Activated CD4-positive, alpha-beta T cell treated with anti-CD3 and anti-CD28 coated beads, Interleukin-2, amount 50 U/mL, for 1 hour (primary cell): ENCODE results near the gene C15orf39.
"Not testable (repeated sequence)": the region's sequence is repeated elsewhere in the genome, so short reads cannot be mapped to it uniquely, and the experiment has no call there.

Source experiments
- DNase-seq: peaks from one replicate; pipeline ENCODE4 v3.0.0-alpha.2; 2020

Gene C15orf39

DNA sequence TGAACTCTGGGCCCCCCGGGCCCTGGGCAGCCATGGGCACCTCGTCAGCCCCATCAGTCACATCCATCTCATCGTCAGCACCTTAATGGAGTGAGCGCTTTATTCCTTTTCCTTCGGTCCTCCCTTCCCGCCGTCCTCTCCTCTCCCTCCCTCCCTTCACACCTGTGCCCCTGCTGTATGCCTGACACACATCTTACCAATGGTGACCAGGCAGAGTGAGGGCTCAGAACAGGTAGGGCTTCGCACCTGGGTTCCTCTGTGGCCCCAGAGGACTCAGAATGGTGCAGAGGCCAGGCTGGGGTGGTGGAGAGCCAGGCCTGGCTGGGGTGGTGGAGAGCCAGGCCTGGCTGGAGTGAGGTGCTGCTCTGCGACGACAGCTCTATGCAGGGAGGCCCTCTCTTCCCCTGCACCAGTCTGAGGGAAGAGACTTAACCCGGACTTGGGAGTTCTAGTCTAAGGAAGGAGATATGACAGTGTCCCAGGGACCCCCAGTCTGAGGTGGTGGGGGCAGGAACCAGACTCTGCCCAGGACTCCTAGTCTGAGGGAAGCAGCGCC, 11.6 kb downstream of the C15orf39 start:
- DNase-seq = no peak

DNA sequence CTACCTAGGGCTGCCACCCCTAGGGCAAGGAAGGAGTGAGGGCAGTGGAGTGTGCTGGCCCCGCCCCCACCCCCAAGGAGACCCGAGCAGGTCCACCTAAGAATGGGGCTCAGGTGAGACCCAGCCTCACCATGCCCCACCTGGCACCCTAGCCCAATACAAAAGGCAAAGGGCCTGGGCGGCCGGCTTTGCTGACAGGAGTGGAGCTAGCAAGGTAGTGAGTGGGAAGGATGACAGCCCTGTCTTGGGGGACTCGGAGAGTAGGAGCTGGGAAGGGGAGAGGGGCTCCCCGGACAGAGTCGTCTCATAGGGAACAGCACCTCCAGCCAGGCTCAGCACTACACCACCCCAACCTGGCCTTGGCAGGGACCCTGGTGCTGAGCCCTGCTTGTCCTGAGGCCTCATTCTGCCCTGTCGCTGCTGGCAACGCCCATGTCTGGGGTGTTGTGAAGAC, 12.1 kb downstream of the C15orf39 start:
- no peak for DNase-seq

DNA sequence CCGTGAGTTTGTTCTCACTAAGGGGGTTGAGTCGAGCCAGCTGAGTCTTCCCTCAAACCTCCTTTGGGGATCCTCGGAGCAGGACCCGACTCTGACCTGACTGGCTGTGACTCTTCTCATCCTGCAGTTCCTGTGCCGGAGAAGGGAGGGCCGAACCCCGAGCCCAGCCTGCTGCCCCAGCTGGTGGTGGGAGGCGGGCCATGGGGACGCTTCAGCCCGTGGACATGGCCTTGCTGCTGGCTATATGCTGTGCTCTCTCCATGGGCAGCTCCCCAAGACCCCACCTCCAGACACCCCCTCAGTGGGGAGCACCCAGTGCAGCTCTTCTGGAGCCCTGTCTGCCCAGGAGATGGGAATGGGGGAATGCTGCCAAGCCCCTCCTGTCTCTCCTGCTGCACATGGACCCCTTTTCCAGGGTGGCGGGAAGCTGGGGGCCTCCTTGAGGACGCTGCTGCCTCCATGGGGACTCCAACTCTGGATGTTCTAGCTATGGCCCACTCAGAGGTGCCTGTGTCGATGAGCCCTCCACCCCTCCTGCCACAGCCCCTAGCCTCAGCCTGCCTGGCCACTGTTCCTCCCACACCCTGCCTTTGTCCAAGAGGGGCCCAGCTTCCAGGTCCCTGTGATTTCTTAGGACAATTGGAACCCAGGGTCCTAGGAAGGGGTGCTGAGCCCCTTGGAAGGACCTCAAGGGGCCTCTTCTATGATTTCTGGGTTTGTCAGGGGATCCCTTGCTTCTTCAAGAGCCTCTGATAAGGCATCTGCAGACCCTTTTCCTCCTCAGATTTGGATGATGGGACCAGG, 12.8 kb downstream of the C15orf39 start:
- no peak for DNase-seq

DNA sequence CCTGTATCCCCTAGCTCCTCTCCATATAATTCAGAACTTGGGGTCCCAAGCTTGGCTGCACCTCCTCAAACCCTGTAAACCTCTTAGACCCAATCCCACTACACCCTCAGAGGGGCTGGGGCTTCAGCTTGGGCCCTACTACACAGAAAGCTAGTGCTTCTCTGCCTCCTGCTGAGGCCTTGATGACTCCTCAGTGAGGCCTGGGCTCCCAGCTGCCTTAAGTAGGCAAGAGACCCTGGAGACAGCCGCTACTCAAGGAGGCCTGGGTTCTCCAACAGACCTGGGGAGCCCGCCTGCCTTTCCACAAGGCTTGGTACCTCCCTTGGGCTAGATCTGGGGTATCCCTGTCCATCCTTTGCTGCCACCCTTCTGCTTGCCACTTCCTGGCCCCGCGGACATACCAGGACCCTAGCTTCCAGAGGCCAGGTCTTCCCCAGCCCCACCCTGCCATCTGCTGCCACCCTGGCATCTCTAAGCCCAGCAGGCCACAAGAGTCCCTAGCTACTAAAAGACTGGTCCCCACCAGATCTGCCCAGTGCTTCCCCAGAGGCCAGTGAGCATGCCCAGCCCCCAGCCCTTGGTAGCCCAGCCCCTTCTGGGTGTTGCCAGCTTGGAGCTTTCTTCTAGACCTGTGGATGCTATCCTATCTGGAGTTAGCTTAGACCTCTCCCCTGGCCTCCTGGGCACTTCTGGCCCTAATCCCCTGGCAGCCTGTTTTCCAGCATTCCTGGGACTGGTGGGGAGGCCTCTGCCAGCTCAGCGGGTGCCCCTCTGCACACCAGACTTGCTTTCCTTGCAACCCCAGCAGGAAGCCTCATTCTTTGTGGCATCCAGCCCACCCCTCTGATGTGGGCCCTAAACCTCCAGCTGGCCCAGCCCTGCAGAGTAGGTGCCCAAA, 13.7 kb downstream of the C15orf39 start:
- no peak for DNase-seq

DNA sequence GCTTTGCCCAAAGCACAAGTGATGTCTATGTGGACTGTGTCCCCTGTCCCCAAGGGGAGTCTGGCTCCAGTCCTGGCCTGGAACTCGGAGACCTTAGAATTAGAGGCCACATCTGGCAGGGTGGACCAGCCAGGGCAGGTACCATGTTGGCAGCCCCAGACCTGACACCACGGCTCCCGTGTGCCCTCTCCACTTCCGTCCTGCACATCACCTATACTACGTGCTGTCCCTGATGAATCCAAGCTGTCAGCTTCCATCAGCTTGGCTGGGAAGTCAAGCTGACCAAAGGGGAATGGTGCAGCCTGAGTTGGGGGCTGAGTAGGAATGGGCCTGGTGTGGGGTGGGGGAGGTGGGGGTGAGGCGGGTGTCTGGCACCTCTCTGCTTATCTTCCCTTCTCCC, 15.3 kb downstream of the C15orf39 start:
- DNase-seq = no peak

DNA sequence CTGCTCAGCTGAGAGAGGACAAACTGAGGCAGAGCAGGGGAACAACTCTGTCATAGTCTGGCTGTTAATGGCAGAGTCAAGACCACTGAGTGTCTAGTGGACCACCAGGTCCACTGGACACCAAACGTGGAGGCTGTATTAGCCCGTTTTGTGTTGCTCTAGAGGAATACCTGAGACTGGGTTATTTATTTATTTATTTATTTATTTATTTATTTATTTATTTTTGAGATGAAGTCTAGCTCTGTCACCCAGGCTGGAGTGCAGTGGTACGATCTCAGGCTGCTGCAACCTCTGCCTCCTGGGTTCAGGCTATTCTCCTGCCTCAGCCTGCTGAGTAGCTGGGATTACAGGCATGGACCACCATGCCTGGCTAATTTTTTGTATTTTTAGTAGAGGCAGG, 15.9 kb downstream of the C15orf39 start:
- not testable (repeated sequence) for DNase-seq

DNA sequence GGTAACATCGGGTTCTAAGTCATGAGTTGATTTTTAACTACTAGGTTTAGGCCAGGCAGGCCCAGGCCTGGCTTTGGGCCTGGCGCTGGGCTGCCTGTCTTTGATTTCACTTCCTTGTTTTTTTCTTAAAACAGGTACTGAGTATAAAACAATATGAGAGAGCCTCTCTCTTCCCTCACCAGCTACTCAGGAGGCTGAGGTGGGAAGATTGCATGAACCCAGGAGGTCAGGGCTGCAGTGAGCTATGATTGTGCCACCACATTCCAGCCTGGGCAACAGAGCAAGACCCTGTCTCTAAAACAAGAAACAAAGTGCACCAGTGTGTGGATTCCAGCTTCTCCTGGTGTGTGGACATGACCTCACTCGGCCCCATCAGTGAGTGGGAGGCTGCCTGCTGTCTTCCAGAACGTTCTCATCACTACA, 17.8 kb downstream of the C15orf39 start:
- DNase-seq = not testable (repeated sequence)

DNA sequence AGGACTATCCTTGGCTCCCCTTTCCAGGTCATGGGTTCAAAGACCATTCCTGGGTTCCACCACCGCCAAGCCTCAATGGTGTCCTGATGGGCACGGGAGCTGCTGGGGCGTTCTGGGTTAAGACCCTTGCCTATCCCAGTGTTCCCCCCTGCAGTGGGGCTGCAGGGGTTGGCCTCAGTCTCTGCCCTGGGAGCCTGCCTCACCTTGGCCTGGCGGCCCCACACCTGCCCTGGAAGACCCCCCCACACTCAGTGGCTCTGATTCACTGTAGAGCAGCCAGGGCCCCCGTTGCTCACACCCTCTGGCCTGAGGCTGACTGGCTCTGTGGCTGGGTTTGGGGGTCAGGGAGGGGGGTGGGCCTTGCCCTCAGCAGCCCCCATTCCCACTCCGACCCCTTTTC, 22.0 kb downstream of the C15orf39 start:
- DNase-seq = no peak

DNA sequence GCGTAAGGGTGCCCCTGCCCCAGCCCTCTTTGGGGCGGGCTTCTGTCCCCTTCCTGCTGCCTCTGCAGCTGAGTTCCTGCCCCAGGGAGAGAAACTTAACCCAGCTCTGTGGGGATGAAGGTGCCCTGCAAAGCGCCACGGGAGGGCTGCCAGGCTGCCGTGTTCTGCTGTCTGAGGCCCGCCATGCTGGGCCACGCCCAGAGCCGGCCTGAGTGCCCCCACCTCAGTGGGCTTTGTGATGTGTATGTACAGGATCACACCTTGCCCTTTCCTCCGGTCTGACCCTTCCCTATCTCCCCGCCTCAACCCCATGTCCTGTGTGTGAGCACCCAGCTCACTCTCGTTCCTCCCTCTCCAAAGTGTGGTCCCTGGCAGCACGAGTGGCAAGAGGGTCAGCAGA, 22.6 kb downstream of the C15orf39 start:
- no peak for DNase-seq

DNA sequence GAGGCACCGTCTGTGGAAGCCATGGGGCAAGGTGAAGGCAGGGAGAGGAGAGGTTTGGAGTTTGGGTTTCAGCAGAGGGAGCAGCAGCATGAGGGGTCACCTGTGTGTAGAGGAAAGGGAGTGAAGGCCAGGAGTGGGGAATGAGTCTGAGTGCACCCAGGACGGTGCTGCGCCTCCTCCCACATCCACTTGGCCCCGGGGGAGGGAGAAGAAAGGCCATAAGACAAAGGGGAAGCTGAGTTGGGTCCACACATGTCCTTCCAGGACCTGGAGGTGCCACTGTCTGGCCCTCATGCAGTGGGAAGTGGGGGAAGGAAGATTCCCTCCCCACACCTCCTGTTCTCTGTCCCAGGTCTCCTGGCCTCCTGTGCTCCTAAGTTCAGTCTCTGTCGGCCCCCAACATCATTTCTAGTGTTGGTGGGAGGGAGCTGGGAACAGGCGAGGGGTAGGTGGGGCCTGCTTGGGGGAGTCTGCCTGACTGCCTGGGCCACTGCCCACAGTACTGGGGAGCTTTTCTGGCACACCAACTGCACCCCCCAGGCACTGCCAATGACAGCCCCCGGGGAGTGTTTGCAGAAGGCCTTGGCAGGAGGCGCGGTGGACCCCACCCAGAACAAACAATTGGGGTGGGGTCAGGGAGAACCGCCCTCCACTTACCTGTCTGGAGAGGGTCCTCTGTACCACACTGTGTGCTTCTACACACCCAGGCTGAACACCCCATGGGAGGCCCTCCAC, 23.6 kb downstream of the C15orf39 start:
- not testable (repeated sequence) for DNase-seq

DNA sequence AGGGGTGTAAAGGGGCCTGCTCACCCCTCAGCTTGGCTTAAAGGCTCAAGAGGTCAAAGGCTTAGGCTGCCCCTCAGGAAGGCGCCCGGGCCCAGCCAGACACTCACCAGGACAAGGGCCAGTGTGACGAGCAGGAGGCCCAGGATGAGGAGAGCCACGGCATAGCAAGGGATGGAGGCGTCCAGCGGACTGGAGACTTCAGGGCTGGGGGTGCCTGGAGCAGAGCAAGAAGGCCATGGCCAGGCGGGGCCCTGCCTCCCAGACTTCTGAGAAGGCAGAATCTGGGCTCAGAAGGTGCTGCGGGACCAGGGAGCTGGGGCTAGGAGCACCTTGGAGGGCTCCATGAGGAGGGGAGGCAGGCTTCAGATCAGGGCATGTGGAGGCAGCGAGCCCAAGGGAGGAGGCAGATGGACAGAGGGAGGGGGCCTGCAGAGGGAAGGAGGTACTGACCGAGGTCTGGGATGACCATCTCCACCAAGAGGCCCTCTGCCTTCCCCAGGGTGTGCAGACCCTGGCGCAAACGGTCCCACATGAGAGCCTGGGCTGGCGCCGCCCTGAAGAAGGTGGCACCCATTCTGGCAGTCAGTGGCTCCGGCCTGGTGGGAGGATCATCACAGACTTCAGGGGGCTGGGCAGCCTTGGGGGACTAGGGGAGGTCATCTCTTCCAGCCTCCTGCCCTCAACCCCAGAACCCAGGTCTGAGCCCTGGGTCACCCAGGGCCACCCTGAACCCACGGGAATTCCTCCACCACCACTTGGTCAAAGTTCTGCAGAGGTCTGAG, 24.5 kb downstream of the C15orf39 start:
- no peak for DNase-seq

DNA sequence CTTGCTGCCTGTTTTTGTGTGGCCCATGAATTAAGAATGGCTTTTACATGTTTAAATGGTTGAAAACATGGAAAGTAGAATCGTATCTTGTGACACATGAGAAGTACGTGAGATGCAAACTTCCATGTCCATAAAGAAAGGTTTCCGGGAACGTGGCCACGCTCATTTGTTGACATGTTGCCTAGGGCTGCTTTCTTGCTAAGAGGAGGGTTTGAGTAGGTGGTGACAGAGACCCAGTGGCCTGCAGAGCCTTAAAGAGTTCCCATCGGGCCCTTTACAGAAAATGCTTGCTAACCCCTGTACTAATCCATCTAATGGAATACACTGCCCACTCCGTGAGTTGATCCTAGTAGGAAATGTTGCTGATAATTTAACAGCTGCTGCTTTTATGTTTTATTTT, 25.4 kb downstream of the C15orf39 start:
- not testable (repeated sequence) for DNase-seq

DNA sequence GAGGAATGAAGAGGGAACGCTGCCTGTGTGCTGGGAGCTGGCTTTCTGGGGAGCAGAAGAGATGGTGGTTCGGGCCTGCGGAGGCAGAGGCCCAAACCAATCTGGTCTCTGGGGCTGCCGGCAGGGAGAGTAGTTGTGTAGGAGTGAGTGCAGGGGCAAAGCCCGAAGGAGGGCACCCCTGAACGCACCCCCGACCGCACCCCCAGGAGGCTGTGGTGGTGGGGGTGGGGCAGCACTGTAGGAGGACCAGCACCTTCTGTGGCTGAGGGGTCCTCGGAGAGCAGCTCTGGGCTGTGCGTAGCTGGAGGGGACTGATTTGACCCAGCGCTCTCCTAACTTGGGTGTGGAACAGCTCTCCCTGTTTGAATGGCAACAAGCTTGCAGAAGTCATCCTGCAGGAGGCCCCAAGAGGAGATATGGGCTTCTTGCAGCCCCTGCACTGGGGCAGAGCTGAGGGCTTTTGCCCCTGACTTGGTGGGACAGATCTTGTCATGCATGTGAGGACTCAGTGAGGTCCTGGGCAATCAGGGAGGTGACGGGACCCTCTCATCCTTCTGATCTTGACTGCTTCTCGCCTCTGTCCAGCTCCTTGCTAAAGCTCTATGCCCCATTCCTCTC, 26.1 kb downstream of the C15orf39 start:
- DNase-seq = no peak

DNA sequence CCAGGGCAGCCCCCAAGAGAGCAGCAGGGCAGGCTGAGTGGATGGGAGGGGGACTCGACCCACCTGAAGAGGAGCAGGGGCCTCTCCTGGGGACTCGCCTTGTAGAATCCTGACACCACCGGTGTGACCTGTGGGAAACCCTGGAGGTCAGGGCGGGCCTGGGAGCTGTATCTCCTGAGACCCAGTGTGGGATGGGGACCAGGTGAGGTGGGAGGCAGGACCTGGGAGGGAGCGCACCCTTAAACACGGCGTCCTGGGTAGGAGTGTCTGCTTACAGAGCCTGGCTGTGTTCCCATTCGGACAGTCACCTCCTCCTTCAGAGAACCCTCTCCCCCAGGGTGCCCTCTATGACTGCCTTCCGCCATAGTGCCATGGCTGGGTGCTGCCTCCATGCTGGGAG, 27.1 kb downstream of the C15orf39 start:
- DNase-seq = no peak

DNA sequence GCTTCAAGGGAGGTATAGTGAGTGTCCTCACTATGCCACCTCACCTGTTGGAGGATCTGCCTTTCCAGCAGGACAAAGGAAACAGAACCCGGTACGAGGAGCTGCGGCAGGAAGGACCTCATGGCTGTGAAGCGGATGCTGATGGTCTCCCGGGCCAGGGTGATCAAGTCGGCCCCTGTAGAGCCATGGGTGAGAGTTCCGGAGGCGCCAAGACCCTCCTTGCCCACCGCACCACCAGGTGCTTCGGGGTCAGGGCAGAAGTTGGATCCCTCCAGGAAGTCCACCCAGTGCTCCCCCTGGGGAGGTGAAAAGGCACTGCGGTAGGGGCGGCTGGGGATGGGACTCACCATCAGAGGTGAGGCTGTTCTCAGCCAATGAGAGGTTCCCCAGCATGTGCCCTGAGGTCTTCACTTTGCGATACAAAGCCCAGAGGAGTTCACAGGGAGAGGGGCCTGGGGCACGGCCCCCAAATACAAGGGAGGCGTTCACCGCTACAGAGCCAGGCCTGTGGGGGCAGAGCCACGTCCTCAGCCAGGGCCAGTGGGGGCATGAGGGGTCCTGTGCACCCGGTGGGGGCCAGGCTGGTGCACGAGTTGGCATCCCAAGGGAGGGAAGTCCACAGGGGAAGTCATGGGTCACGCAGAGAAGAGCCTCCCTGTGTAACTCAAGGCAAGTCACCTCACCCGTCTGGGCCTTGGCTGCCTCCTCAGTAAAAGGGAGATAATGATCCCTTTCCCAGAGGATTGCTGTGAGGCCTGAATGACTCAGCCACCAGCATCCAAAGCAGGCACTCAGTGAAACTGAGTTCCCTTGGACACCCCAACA, 27.7 kb downstream of the C15orf39 start:
- no peak for DNase-seq

DNA sequence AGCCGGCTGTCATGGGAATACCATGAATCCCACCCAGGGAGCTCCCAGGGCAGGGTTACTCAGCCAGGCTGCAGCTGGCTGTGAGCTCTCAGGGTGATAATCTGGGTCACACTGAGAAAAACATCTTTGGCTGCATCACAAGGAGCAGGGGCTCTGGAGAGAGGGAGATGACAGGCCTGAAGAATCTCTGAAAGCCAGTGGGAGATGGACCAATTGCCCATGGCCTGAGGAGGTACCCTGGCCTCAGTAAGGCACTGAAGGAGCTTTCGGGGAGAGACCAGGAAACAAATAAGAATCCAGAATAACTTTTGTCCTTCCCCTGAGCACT, 28.3 kb downstream of the C15orf39 start:
- DNase-seq = no peak

DNA sequence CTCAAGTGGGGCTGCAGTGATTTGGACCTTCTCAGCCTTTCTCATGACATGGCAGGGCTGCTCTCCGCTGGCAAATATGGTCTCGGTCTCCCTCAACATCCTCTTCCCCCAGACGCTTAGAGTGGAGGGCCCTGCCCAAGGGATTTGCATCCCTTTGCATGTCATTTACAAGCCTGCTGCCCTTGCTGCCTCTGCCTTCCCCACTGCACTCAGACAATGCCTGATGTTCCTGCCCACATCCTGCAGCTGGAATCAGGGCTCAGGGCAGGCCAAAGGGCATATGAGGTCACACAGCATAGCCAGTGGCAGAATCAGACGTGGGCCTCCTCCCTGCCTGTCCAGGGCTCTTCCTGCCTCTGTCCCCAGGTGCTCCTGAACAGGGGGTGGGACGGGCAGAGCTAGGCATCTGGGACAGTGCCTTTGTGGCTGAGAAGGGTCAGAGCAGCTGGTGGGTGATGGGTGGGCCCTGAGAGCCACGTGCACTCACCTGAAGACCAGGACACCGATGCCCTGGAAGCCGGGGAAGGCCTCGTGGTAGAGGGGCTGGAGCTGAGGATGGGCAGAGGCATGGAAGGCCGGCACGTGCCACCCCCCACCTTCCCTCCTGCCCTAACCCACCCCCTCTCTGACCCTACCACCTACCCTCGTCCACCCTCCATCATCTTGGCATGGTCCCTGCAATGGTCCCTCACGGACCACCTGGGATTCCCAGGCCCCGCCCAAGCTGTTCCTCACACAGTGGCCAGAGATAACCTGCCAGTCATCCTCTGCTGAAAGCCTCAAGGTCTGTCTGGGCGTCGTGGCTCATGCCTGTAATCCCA, 29.1 kb downstream of the C15orf39 start:
- DNase-seq = no peak

DNA sequence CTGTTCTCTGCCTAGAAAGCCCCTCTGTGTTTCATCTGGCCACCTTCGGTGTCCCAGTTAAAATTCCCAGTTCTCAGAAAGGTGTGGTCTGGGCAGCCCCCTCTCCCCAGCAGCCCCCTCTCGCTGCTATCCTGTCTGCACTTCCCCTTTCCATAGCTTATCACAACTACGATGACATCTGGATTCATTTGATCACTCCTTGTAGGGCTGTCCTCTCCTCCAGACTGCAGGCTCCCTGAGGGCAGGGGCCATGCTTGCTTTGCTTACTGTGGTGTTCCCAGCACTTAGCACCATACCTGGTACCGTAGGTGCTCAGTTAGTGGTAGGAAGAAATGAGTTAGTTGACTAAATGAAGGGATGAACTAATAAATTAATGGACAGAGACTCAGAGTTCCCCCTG, 30.2 kb downstream of the C15orf39 start:
- no peak for DNase-seq

DNA sequence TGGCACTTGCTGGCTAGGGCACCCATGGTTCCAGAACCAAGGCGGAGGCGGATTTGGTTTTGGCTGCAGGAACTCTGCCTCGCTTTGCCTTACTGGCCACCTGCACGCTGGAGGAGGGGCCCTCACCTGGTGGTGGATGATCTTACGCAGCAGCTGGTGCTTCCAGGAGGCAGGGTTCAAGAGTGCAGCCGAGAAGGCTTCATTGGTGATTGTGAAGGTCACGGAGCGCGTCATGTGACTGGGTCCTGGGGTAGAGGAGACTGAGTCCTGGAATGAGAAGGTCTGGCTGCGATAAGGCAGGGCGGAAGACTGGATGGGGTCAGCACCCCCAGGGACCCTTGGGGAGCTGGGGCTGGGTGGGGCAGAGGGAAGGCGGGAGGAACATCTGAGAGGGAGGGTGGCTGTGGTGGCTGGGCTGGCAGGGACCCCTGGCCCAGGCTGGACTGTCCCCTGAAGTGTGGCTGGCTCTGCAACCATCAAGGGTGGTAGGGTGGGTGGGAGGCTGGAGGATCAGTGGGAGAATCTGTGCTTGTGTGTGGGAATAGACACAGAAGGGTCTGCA, 30.7 kb downstream of the C15orf39 start:
- no peak for DNase-seq
